Measurements from ENCODE around the gene CST3.

CST3 gene

DNA sequence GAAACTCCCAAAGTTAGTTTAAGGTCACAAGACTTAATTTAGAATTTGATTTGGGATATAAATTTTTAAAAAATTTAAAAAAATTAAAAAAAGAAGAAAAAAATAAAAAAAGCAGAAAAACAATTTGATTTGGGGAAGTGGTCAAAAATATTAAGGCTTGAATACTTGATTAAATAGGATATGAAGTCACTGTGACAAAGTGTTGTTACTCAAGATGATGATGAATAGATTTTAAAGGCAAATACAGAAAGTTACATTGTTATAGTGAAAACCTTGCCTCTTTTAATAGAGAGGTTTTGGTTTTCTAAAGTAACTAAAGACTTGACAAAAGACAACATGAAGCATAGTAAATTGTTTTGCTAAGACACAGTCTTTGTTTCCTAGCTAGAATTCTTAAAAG is 39.3 kb downstream of the CST3 start:
- no peak for DNase-seq

DNA sequence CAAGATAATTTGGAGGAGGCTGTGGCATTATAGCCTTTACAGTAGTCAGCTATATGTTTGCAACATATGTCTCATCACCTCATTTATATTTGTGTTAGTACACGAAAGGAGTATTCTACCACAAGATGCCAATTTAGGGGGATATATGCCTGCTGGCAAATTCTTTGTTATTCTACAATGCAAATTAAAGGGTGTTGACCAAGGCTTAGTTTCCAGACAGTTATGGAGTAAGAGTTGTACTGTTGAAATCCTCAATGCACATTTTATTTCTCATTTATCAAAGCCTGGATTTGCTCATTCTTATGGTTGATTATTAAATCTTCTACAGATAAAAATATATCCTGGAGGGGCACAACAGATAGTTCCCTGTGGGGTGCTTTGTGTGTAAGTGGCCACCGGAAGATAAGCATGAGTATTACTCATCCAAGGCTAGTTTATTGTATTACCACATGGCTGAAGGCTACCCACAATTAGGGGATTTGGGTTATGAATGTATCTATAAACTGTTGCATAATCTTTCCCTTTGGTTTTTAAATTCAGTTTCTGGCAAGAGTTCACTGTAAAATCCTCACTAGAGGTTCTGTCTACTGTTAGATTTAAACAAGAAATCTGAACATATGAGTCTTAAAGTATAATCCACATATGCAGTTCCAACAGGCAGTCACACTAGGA is 41.0 kb downstream of the CST3 start:
- no peak for DNase-seq

DNA sequence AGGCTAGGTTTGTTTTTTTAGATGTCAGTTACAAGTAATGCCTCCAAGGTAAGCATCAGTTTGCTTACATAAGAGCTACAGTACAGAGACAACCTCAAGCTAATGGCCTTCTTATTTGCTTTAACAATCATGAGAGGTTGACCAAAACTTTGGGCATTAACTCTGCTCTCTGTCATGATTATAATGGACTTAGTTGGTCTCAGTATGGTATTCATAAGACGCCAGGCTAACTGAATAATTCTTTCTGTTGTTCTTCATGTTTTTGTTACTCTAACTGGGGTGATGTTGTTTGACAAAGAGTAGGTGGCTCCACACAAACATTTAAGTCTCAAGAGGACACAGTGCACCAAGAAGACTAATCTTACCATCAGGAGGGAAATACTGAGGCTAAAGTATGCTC is 41.8 kb downstream of the CST3 start:
- DNase-seq: no peak

DNA sequence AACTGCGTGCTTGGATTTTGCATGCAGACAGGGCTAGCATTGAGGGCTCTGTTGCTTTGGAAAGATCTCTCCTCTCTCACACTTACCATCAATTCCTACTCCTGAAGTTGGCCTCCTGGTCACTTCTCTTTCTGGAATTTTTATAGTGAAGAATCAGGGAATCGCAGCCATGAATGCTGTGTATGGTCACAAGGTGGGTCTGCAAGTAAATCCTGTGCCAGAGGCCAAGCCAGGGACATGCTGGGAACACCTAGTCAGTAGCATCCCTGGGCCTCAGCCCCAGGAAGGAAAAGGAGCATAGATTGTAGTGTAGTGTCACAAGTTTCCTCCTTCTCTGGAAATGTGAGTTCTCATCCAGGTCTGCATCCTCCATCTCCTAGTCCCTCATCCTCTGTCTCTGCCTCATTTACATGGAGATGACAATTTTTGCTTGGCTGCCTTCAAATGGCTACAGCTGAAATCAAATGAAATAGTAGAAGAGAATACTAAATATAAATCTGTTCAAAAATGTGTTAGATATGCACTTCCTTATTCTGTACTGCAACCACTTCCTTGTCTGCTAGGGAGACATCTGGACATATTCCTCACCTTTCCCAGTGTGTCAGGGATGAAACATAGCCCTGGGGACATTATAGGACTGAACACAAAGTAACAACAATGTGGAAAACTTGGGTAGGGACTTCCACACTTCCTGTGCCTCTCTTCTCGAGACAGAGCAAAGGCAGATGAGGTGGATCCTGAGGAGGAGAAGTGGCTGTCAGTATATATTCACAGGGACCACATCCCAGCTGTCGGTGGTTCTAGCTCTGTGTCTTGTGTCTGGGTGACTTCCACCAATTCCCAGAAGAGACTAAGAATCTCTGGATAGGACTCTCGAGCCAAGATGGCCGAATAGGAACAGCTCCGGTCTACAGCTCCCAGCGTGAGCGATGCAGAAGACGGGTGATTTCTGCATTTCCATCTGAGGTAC is 49.0 kb downstream of the CST3 start:
- DNase-seq: no peak

DNA sequence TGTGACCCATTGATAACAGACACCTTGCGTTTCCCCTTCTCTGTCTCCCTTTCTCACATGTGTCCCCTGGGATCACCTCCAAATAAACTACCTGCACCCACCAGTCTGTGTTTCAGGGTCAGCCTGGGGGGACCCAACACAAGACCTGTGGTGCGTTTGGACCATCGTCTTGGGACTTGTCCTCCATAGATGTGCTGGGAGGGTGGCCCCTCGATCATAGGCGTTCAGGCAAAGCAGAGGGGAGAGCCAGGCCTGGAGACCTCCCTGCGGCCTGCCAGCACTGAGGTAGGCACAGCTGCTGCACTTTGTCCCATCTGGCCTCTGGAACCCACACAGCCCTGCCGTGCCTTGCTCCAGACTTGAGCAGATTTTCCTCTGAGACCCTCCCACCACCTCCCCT is 50.1 kb downstream of the CST3 start:
- DNase-seq: no peak

DNA sequence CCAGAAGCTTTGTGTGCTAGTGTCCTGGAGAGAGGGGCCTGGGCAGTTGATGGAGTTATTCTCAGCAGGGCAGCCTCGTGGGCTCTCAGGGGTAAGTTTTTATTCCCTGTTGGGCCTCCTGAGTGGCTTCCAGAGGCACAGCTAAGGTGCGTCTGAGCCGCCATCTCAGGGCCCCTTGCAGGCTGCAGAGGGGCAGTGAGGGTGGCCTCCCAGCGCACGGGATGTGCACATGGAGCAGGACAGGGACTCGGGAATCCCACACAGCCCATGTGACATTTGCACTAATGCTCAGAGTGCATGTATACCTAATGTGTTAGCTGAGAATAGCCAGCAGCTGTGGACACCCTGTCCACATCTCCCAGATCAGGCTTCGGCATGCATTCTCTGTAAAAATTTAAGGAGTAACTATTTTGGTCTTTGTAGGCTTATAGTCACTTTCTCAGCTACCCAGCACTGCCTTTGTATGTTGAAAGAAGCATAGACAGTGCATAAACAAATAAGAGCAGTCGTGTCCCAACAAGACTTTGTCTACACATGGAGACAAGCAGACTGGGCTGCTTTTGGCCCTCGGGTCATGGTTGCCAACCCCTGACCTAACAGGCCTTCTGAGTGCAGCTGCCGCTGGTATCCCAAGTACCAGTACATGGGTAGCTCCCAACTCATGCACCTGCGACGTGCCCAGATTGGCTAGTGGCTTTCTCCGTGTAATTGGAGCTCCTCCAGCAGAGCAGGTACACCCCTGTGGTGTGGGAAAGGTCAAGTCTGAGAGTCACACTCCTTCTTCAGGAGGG is 50.8 kb downstream of the CST3 start:
- DNase-seq: no peak

DNA sequence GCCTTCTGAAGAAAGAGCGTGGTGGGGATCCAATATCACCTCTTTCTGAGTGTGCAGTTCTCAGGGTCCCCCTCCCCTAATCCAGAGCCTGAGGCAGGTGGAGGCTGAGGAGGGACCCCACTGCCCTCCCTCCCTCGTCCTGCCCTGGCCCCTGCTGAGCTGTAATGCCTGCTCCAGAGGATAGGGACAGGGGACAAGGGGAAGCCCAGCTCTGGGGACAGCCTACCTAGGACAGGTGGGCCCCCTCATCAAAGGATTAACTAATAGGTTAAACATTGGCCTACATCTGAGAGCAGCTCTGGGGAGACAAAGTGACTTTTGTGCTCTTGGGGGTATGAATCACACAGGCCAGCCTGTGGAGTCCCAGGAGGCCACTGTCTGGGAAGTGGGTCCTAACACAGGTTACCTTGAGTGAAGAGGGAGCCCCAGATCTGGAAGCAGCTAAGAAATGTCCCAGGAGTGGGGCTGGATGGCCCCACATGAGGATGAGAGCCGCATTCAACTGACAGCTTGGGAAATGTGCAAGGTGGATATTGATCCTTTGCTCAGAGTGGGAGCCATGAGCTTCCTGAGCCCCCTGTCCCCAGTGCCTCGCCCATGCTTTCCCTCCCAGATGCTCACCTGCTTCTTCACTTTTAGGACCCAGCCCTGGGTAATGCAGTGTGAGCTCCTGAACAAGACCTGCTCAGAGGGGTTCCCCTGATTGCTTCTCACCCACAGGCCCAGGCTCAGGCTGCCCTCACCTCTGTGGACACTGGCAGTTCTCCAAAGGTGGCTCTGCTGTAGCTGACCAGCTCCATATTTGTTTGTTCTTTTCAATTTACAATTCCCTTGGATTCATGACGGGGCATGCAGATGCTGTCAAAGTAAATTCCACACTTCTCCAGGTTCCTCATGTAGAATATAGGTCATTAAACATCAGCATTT is 51.7 kb downstream of the CST3 start:
- DNase-seq: no peak

DNA sequence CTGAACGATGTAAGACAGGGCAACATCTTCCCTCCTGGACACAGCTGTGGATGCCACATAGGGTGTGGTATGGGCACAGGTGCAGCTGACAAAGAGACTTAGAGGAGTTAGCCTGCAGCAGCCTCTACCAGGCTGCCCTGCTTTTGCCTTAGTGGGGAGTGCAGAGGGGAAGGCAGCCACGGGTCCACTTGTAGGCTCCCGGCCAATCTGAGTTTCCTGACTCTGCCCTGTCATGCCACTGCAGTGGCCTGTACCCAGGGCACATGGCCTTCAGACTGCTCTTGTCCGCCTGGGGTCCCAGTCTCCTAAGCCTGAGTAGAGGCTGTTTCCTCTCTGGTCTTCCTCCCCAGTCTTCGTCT is 52.3 kb downstream of the CST3 start:
- DNase-seq: no peak

DNA sequence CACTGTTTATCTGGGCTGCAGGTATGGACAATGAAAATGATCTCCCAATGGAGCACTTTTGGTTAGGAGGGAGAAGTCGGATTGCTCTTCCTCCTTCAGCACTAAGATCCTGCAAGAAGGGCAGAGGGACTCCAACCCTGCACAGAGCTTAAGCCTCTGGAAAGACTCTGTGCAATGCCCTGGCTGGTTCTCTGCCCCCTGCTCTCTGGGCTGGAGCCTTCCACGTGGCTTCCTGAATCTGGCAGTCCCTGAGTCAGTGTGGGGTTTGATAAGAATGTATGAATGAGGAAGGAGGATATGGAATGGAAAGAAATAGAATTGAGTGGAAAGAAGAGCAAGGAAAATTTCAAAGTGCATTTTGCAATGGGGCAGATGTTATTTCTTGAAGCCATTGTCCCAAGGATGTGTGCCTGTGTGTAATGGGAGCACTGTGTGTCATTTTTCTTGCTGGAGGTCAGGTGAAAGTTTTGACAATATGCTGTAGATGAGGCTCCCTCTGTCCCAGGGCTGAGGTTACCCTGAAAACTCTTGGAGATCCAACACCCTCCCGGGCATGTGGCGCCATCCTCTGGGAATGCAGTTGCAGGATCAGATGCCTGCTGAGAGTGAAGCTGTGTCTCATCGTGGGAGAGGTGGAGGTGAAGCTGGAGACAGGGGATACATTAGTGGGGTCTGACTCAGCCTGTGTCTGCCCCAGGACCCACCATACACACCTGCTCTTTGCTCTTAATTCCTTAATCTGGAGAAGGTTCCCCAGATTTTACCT is 53.1 kb downstream of the CST3 start:
- DNase-seq: no peak

All from SIG-M5 (cell line).